Esophagus squamous epithelium (tissue), 5 donors: ENCODE results near the gene CCM2. TPM values are rescaled to one million over a fixed set of nuclear protein-coding genes. Genes with fewer than 3 reads are reported as not detected.

Experiments used
- DNase-seq: peaks from one replicate; lab custom pipeline; 2025; lab: John Stamatoyannopoulos, UW
- H3K27ac ChIP-seq, 4 donors: fragments of 200-600 bp; sonication (generic); one replicate each; pipeline ENCODE4 v1.5.1; 2016 to 2019; ENCODE audit warnings: mild to moderate bottlenecking in 1 of 4
- H3K27me3 ChIP-seq, 4 donors: fragments of 200-600 bp; sonication (generic); 1 replicate in 3 of 4; 2 replicates in 1 of 4; pipeline versions ENCODE4 v1.5.1 to v1.6.0; 2017 to 2021; ENCODE audit warnings: antibody characterized with exemption in 1 of 4
- H3K36me3 ChIP-seq, 3 donors: fragments of 200-600 bp; sonication (generic); one replicate each; pipeline ENCODE4 v1.5.1; 2016 to 2019
- H3K4me1 ChIP-seq, 3 donors: fragments of 200-600 bp; sonication (generic); one replicate each; pipeline ENCODE4 v1.5.1; 2017 to 2019
- H3K4me3 ChIP-seq, 4 donors: fragments of 200-600 bp; sonication (generic); 1 replicate in 3 of 4; 2 replicates in 1 of 4; pipeline ENCODE4 v1.5.1; 2016 to 2019; ENCODE audit warnings: mild to moderate bottlenecking in 2 of 4, moderate library complexity in 1 of 4
- H3K9me3 ChIP-seq, 3 donors: fragments of 200-600 bp; sonication (generic); one replicate each; pipeline ENCODE4 v1.5.1; 2016 to 2019
- CTCF ChIP-seq, 6 experiments: fragments of 450-650 bp in 4 of 6; fragments of 200-600 bp in 2 of 6; sonication (generic) in 2 of 6; IDR thresholded peaks; one replicate each; pipeline ENCODE4 v1.5.1; 2016 to 2019; ENCODE audit warnings: antibody characterized with exemption in 6 of 6, mild to moderate bottlenecking in 4 of 6, moderate library complexity in 4 of 6
- POLR2A ChIP-seq, 4 donors: fragments of 450-650 bp; IDR thresholded peaks; one replicate each; pipeline ENCODE4 v1.6.1; 2017; ENCODE audit warnings: antibody characterized with exemption in 4 of 4, mild to moderate bottlenecking in 4 of 4, moderate library complexity in 3 of 4
- WGBS, 2 donors: methylation state at CpG; one replicate each; pipeline ENCODE4 v1.1.5; 2018; 5-methylcytosine and 5-hydroxymethylcytosine counted together
- intact Hi-C: fragments of 100-400 bp; cut with DNase I; formaldehyde crosslinking; loops from one replicate; pipeline ENCODE4 v1.15.0; 2022
- total RNA-seq, 4 donors: library from RNA; depleted of rRNA; stranded (reverse); fragments of >200 nt; gene quantifications; one replicate each; pipeline ENCODE4 v1.1.0, GENCODE V29; 2016
- donor health status: DM: yes; HTN: yes; CAD: no.

Gene CCM2
- total RNA-seq, 4 donors from 2014 or later, result 20.0 to 36.3 (median 24.9) TPM

DNA sequence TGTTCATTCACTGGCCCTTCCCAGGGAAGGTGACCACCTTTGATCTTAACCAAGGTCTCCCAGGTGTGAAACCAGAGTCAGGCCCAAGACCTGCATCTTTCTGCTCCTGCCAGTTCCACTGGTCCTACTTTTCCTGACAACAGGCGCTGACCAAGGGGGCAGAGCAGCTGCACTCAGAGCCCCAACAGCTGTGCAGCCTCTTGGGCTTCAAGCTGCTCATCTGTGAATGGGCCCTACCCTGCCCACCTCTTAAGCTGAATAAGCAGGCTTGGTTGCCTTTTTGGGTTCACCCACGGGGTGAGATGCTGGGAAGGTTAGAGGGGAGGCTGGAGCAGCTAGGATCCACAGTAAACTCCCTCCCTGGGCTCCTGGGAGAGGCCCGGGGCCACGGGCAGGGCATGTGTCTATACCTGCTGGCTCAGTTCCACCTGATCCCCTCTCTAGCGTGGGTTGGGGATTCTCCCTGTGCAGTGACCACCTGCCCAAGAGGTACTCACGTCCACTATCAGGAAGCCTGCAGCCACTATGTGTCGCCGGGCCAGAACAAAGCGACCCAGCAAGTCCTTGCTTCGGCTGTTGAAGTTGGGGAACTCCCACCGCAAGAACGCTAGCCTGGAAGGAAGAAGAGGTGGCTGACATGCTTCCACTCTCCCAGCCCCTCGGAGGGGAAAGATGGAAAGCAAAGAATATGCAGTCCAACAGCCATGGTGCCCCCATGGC is 100.9 kb downstream of the CCM2 start:
- Histone ChIP-seq H3K36me3 (peaks cover 59 to 84% (median 63%) of the 10 kb centered on the region in 3 donors), H3K4me3 (no peak overlapping the region), H3K27ac (no peak overlapping the region), H3K27me3 (no peaks in the 10 kb centered on the region), H3K9me3 (no peaks in the 10 kb centered on the region), H3K4me1 (peaks cover 5 to 20% (median 6%) of the 10 kb centered on the region in 3 donors)
- WGBS, 2 donors, result 83% methylated on average over 1 of the region's 13 CpGs; no CpG with 5 or more reads in 1 of the 2 donors
- no peak for TF ChIP-seq POLR2A (IDR thresholded peaks at IDR 0.05)
- TF ChIP-seq CTCF (IDR thresholded peaks at IDR 0.05), result no peak
- intact Hi-C loops, result no loop called here
- no peak for DNase-seq

DNA sequence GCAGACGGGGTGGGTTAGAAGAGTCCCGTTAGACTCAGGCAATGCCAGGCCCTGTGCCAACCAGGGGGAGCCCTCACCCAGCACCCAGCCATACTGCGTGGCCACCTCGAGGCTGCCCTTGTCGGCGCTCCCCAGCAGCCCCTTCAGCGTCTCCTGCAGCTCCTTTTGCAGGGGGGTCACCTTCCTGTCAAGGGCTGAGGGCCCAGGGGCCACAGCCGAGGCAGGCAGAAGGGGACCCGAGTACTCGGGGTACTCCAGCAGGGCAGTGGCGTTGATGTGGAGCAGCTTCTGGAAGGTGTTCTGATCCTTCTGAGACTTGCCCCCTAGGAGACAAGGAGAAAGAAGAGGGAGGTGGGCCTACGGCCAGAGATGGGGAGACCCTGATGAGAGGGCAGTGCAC is 101.7 kb downstream of the CCM2 start:
- Histone ChIP-seq H3K4me3 (no peak overlapping the region), H3K36me3 (peaks cover 61 to 92% (median 72%) of the 10 kb centered on the region in 3 donors), H3K9me3 (no peaks in the 10 kb centered on the region), H3K27ac (no peak overlapping the region), H3K4me1 (peaks cover 5 to 23% (median 6%) of the 10 kb centered on the region in 3 donors), H3K27me3 (no peaks in the 10 kb centered on the region)
- intact Hi-C loops, result no loop called here
- no peak for DNase-seq
- TF ChIP-seq POLR2A (IDR thresholded peaks at IDR 0.05) (no peak), CTCF (IDR thresholded peaks at IDR 0.05) (no peak)
- WGBS, 2 donors, result 87% methylated on average over 6 of the region's 12 CpGs; no CpG with 5 or more reads in 1 of the 2 donors

GRCh38 chr7:45102785-45103712 is 103.0 kb downstream of the CCM2 start:
- WGBS, 2 donors, result 92 to 98% methylated on average over 2 to 9 of the region's 14 CpGs
- Histone ChIP-seq H3K27ac (no peak overlapping the region), H3K4me3 (no peak overlapping the region), H3K9me3 (no peaks in the 10 kb centered on the region), H3K27me3 (no peaks in the 10 kb centered on the region), H3K4me1 (peaks cover 6 to 36% (median 6%) of the 10 kb centered on the region in 3 donors), H3K36me3 (peaks cover 67 to 99% (median 81%) of the 10 kb centered on the region in 3 donors)
- TF ChIP-seq CTCF (IDR thresholded peaks at IDR 0.05), result no peak
- TF ChIP-seq POLR2A (IDR thresholded peaks at IDR 0.05), result no peak
- intact Hi-C loops, result no loop called here
- no peak for DNase-seq

- Histone ChIP-seq H3K27ac (no peak overlapping the region), H3K27me3 (no peaks in the 10 kb centered on the region), H3K4me3 (no peak overlapping the region), H3K36me3 (peaks cover 74 to 100% (median 91%) of the 10 kb centered on the region in 3 donors), H3K9me3 (no peaks in the 10 kb centered on the region), H3K4me1 (peaks cover 13 to 45% (median 17%) of the 10 kb centered on the region in 3 donors)
- 79 to 87% methylated on average over 7 to 11 of the region's 17 CpGs for WGBS, 2 donors
- no peak for DNase-seq
- intact Hi-C loops, result no loop called here
- TF ChIP-seq POLR2A (IDR thresholded peaks at IDR 0.05), result no peak
These were observed 104.2 kb downstream of the CCM2 start for GRCh38 chr7:45103958-45104843.
